IMR-90 (cell line): Measurements from ENCODE around the gene PCAT6. TPM values are rescaled to one million over a fixed set of nuclear protein-coding genes. Genes with fewer than 3 reads are reported as not detected.

ENCODE experiments used
- ATAC-seq: fragments of 200-7000 bp; cut with Tn5 transposase; 2 replicates; pipeline ENCODE4 v1.9.1; 2020; ENCODE audit warnings: low read depth, mild to moderate bottlenecking, moderate library complexity
- BruUV-seq: library from RNA; stranded (reverse); fragments of 400-500 nt; replicated peaks from 2 replicates; lab custom pipeline; 2021; lab: Mats Ljungman, UMichigan
- CTCF ChIA-PET: fragments of 300-600 bp; formaldehyde crosslinking; extraction: SDS; loops from one replicate; lab custom pipeline; 2021; ENCODE audit warnings: antibody characterized with exemption; lab: Yijun Ruan, JAX
- POLR2A ChIA-PET: fragments of 300-600 bp; sonication (Branson Sonifier 250); formaldehyde crosslinking; loops from one replicate; lab custom pipeline; 2022; ENCODE audit warnings: antibody characterized with exemption; ENCODE audit not compliant: unreplicated experiment; lab: Charles Lee
- DNase-seq: peaks from one replicate; pipeline ENCODE4 v3.0.0; 2013
- H2AFZ ChIP-seq: replicated peaks from 2 replicates; pipeline ENCODE3; 2013; ENCODE audit warnings: low read length, mild to moderate bottlenecking; ENCODE audit not compliant: poor library complexity
- H2AK5ac ChIP-seq: 2 replicates; pipeline ENCODE4 v1.6.1; 2013; ENCODE audit warnings: low read depth, low read length, inconsistent platforms
- H2AK9ac ChIP-seq: replicated peaks from 2 replicates; pipeline ENCODE3; 2013; ENCODE audit warnings: mild to moderate bottlenecking, low read depth, low read length, moderate library complexity; ENCODE audit not compliant: poor library complexity
- H2BK120ac ChIP-seq: 2 replicates; pipeline ENCODE4 v1.6.1; 2013; ENCODE audit warnings: low read depth, low read length, inconsistent platforms
- H2BK15ac ChIP-seq: 3 replicates; pipeline ENCODE4 v1.6.1; 2013; ENCODE audit warnings: low read depth, low read length, inconsistent platforms
- H2BK20ac ChIP-seq: 2 replicates; pipeline ENCODE4 v1.6.1; 2013; ENCODE audit warnings: low read depth, mild to moderate bottlenecking, inconsistent platforms, low read length, moderate library complexity
- H2BK5ac ChIP-seq: 2 replicates; pipeline ENCODE4 v1.6.1; 2013; ENCODE audit warnings: mild to moderate bottlenecking, low read depth, low read length, inconsistent platforms; ENCODE audit not compliant: poor library complexity, severe bottlenecking
- H3K14ac ChIP-seq: replicated peaks from 2 replicates; pipeline ENCODE4 v1.6.1; 2013; ENCODE audit warnings: low read depth, low read length, inconsistent platforms
- H3K18ac ChIP-seq: 2 replicates; pipeline ENCODE4 v1.6.1; 2013; ENCODE audit warnings: low read depth, low read length, control low read depth
- H3K23ac ChIP-seq: 2 replicates; pipeline ENCODE4 v1.6.1; 2013; ENCODE audit warnings: low read depth, low read length, inconsistent platforms
- H3K27ac ChIP-seq: 2 replicates; pipeline ENCODE4 v1.5.1; 2013; ENCODE audit warnings: mild to moderate bottlenecking, control low read depth, low read length; ENCODE audit not compliant: insufficient read depth
- H3K27me3 ChIP-seq: 2 replicates; pipeline ENCODE4 v1.6.1; 2013; ENCODE audit warnings: low read length; ENCODE audit not compliant: control insufficient read depth, insufficient read depth
- H3K36me3 ChIP-seq: 2 replicates; pipeline ENCODE4 v1.6.1; 2013; ENCODE audit warnings: low read length, mixed read lengths; ENCODE audit not compliant: control insufficient read depth, insufficient read depth
- H3K4ac ChIP-seq: 2 replicates; pipeline ENCODE4 v1.6.1; 2013; ENCODE audit warnings: low read depth, low read length, inconsistent platforms
- H3K4me1 ChIP-seq: 2 replicates; pipeline ENCODE4 v1.6.1; 2013; ENCODE audit warnings: low read length, mixed read lengths; ENCODE audit not compliant: control insufficient read depth, insufficient read depth
- H3K4me2 ChIP-seq: 2 replicates; pipeline ENCODE4 v1.6.1; 2013; ENCODE audit warnings: low read depth, mild to moderate bottlenecking, control low read depth, low read length, moderate library complexity
- H3K4me3 ChIP-seq: 2 replicates; pipeline ENCODE4 v1.5.1; 2013; ENCODE audit warnings: low read depth, mild to moderate bottlenecking, control low read depth, low read length, moderate library complexity; ENCODE audit not compliant: insufficient read depth
- H3K56ac ChIP-seq: 2 replicates; pipeline ENCODE4 v1.6.1; 2013; ENCODE audit warnings: low read length, inconsistent platforms; ENCODE audit not compliant: insufficient read depth; ENCODE audit errors: extremely low read depth
- H3K79me1 ChIP-seq, 2 experiments: 2 replicates each; pipeline ENCODE4 v1.6.1; 2013; ENCODE audit warnings: low read length in 2 of 2, inconsistent platforms in 1 of 2, low read depth in 1 of 2
- H3K9ac ChIP-seq: 2 replicates; pipeline ENCODE4 v1.6.1; 2013; ENCODE audit warnings: low read depth, low read length, control low read depth
- H3K9me1 ChIP-seq: 2 replicates; pipeline ENCODE4 v1.6.1; 2013; ENCODE audit warnings: low read length, inconsistent platforms; ENCODE audit not compliant: insufficient read depth
- H3K9me3 ChIP-seq: 2 replicates; pipeline ENCODE4 v1.6.1; 2013; ENCODE audit warnings: low read length; ENCODE audit not compliant: control insufficient read depth, insufficient read depth
- H4K20me1 ChIP-seq: 2 replicates; pipeline ENCODE4 v1.6.1; 2013; ENCODE audit warnings: low read length, inconsistent platforms; ENCODE audit not compliant: insufficient read depth
- H4K5ac ChIP-seq: 2 replicates; pipeline ENCODE4 v1.6.1; 2013; ENCODE audit warnings: mild to moderate bottlenecking, low read depth, low read length, control low read depth
- H4K8ac ChIP-seq, 2 experiments: 2 replicates each; pipeline ENCODE4 v1.6.1; 2013; ENCODE audit warnings: low read depth in 2 of 2, low read length in 2 of 2, control low read depth in 1 of 2, inconsistent platforms in 1 of 2
- H4K91ac ChIP-seq: 2 replicates; pipeline ENCODE4 v1.6.1; 2013; ENCODE audit warnings: low read depth, low read length, inconsistent platforms; ENCODE audit not compliant: insufficient read depth
- WGBS, 2 experiments: methylation state at CpG; one replicate each; pipeline versions ENCODE4 v1.1.5 to v1.1.7; 2013; ENCODE audit warnings: missing lambda C conversion rate in 2 of 2; ENCODE audit not compliant: insufficient read length in 1 of 2; ENCODE audit errors: extremely low coverage in 2 of 2; 5-methylcytosine and 5-hydroxymethylcytosine counted together
- dilution Hi-C: fragments of 300-500 bp; cut with HindIII; formaldehyde crosslinking; loops from one replicate; pipeline ENCODE4 v1.14.3; 2018; ENCODE audit warnings: low sequenced_read_pairs; ENCODE audit not compliant: unreplicated experiment
- in situ Hi-C: fragments of 300-500 bp; cut with MboI; formaldehyde crosslinking; loops from 3 replicates; pipeline ENCODE4 v1.14.3; 2019; ENCODE audit warnings: low sequenced_read_pairs, inconsistent platforms, mixed read lengths
- intact Hi-C: fragments of 100-400 bp; cut with micrococcal nuclease; formaldehyde crosslinking; loops from 2 replicates; pipeline ENCODE4 v1.10.0; 2022
- polyA plus RNA-seq, 3 experiments: library from polyadenylated mRNA; depleted of rRNA; stranded (reverse); fragments of >200 nt; gene quantifications; 2 replicates each; pipeline ENCODE4 v1.2.3, GENCODE V29; 2012; ENCODE audit warnings: low replicate concordance in 1 of 3
- total RNA-seq: library from RNA; depleted of rRNA; stranded (reverse); fragments of >200 nt; gene quantifications from 2 replicates; pipeline ENCODE4 v1.2.3, GENCODE V29; 2012
- TF ChIP-seq, protein P1 (sequence below): conservative IDR thresholded peaks from 2 replicates; pipeline ENCODE4 v1.5.1; 2012; ENCODE audit warnings: mild to moderate bottlenecking, low read depth, low read length, improper control_type of control experiment

The PCAT6 gene
- total and polyA plus RNA-seq, 2 of the 4 experiments (the other 2 are of a cell fraction): 5.8 TPM; not detected in 1

DNA sequence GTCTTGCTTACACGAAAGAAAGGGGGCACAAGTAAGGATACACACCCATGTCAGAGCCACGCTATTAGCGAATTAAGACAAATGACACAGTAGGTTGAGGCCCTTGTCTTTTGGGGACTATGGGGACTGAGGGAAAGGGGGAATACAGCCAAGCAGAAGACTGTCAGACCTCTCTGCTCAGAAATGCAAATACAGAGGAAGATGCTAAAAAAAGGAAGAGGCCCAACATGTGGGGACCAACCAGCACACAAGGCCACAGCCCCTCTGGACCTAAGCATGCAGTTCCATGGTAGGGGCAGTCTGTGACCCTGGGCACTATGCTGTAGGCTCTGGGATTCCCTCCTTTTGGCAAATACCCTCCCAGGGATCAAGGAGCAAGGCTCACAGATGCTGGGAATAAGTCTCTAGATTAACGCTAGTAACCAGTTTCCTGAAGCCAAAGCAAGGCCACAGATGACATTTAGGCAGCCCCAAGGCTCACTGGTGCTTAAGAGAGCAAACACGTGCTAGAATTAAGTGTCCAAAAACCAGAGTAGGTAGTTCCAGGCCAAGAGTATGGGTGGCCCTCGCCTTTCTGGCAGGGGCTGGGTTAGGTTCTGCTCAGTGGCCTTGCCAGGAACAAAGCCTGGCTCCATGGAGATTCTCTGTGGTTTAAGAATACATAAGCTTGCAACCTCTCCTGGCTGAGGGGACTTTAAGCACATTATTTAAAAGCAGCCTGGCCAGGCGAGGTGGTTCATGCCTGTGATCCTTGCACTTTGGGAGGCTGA is 40.0 kb downstream of the PCAT6 start:
- intact Hi-C loops: loop anchor here (5.0 kb wide), 1 partner anchor 98 kb away; no protein-coding TSS in a partner anchor

More for the DNA sequence above, 40.0 kb downstream of the PCAT6 start:
- CTCF ChIA-PET: interaction anchor here (0.6 kb wide), 1 partner anchor 70 kb away, joined by 3 read pairs; no protein-coding TSS in a partner anchor
- Histone ChIP-seq H3K56ac (no peak overlapping the region), H3K9me1 (0 out of 2 replicates have a peak, but pooled peaks cover 4% of the 10 kb centered on the region), H3K18ac (no peak overlapping the region), H3K27me3 (peaks cover 1% of the 10 kb centered on the region), H3K9me3 (no peaks in the 10 kb centered on the region), H2AK5ac (no peak overlapping the region), H3K79me1 (no peaks in the 10 kb centered on the region), H2BK120ac (no peak overlapping the region), H3K4me3 (no peak overlapping the region), H3K23ac (no peak overlapping the region), H3K4ac (no peak overlapping the region), H3K4me1 (no peaks in the 10 kb centered on the region), H3K4me2 (no peak overlapping the region), H3K9ac (no peak overlapping the region), H2AK9ac (no peak overlapping the region), H3K27ac (no peak overlapping the region), H4K20me1 (no peaks in the 10 kb centered on the region), H2BK15ac (no peak overlapping the region), H4K8ac (no peak overlapping the region), H3K14ac (no peak overlapping the region), H2BK5ac (no peak overlapping the region), H2BK20ac (no peak overlapping the region), H4K5ac (no peak overlapping the region), H2AFZ (no peak overlapping the region), H3K36me3 (no peaks in the 10 kb centered on the region), H4K91ac (no peak overlapping the region)
- dilution Hi-C loops (no loop called here), in situ Hi-C loops (no loop called here)
- WGBS, 2 experiments: 75% methylated on average over 4 of the region's 7 CpGs; no CpG with 5 or more reads in 1 of the 2 experiments
- TF ChIP-seq, protein P1, sequence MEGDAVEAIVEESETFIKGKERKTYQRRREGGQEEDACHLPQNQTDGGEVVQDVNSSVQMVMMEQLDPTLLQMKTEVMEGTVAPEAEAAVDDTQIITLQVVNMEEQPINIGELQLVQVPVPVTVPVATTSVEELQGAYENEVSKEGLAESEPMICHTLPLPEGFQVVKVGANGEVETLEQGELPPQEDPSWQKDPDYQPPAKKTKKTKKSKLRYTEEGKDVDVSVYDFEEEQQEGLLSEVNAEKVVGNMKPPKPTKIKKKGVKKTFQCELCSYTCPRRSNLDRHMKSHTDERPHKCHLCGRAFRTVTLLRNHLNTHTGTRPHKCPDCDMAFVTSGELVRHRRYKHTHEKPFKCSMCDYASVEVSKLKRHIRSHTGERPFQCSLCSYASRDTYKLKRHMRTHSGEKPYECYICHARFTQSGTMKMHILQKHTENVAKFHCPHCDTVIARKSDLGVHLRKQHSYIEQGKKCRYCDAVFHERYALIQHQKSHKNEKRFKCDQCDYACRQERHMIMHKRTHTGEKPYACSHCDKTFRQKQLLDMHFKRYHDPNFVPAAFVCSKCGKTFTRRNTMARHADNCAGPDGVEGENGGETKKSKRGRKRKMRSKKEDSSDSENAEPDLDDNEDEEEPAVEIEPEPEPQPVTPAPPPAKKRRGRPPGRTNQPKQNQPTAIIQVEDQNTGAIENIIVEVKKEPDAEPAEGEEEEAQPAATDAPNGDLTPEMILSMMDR: no peak
- no peak for DNase-seq
- ATAC-seq: no peak
- no TSS peak for BruUV-seq
- POLR2A ChIA-PET: no interaction called here
